Measurements from ENCODE around the gene EGR4. TPM values are rescaled to one million over a fixed set of nuclear protein-coding genes. Genes with fewer than 3 reads are reported as not detected.
A peak's percentile ranks its signal among the peaks of the same experiment; 100 is the strongest.

Gene EGR4
- total and polyA plus RNA-seq, 2 donors (not counting 1 experiment from before 2014, with no cell fraction given), result 0.30 to 2.7 TPM

GRCh38 chr2:73286134-73286655, 7.2 kb downstream of the EGR4 start:
- ATAC-seq (ENCODE audit: low read depth), result no peak
- WGBS (ENCODE audit: insufficient coverage), result 83% methylated on average over 1 of the region's 3 CpGs
- Mint-ChIP-seq H3K9me3 (ENCODE audit: insufficient read depth) (no peaks in the 10 kb centered on the region), H3K27me3 (peaks cover 15% of the 10 kb centered on the region), H3K27ac (peak overlapping the region; percentile 91), H3K4me1 (peaks cover 40% of the 10 kb centered on the region), H3K4me3 (peak overlapping the region; percentile 93)
- Histone ChIP-seq H3K36me3 (replicated peaks in 1 of 2; ENCODE audit: control extremely low read depth in 1 of 2, control insufficient read depth in 1 of 2, extremely low read depth in 1 of 2, insufficient read depth in 2 of 2, low read length in 1 of 2) (no peaks in the 10 kb centered on the region), H3K9me3 (ENCODE audit: control extremely low read depth in 1 of 3, control insufficient read depth in 2 of 3, insufficient read depth in 1 of 3, low read length in 2 of 3) (peaks cover 0 to 4% (median 0%) of the 10 kb centered on the region in 3 donors), H3K4me1 (ENCODE audit: control insufficient read depth in 2 of 2, insufficient read depth in 2 of 2, low read length in 2 of 2) (peaks cover 27 to 39% of the 10 kb centered on the region in 2 donors), H2AFZ (ENCODE audit: insufficient read depth, low read depth, low read length, poor library complexity, severe bottlenecking) (no peak overlapping the region), H3K9ac (ENCODE audit: low read length) (no peak overlapping the region), H3K27ac (ENCODE audit: low read length in 2 of 2) (no peak overlapping the region), H3K27me3 (replicated peaks in 1 of 4; ENCODE audit: control extremely low read depth in 1 of 4, control insufficient read depth in 3 of 4, insufficient read depth in 4 of 4, low read length in 3 of 4) (peaks cover 0 to 18% (median 8%) of the 10 kb centered on the region in 4 experiments), H4K20me1 (ENCODE audit: control insufficient read depth, insufficient read depth, low read length, poor library complexity, severe bottlenecking) (no peaks in the 10 kb centered on the region), H3K4me3 (ENCODE audit: control extremely low read depth in 1 of 5, extremely low read depth in 1 of 5, insufficient read depth in 1 of 5, low read depth in 2 of 5, low read length in 4 of 5) (no peak overlapping the region), H3K79me2 (ENCODE audit: control insufficient read depth, insufficient read depth, low read length) (peaks cover 6% of the 10 kb centered on the region), H3K4me2 (replicated peaks; ENCODE audit: low read depth, low read length, poor library complexity, severe bottlenecking) (no peak overlapping the region)
- CTCF ChIA-PET, result interaction anchor here (1.0 kb wide), 1 partner anchor 18 kb away, joined by 3 read pairs; no protein-coding TSS in a partner anchor
- TF ChIP-seq CTCF (IDR thresholded peaks at IDR 0.05) (no peak), EZH2 (IDR thresholded peaks at IDR 0.05; ENCODE audit: borderline replicate concordance, insufficient read depth, low read depth, low read length, poor library complexity, severe bottlenecking) (no peak)
- POLR2A ChIA-PET, result no interaction called here
- DNase-seq, result no peak
- intact Hi-C loops (cut with micrococcal nuclease), result no loop called here

- peaks cover 6% of the 10 kb centered on the region for H3K79me2 ChIP-seq (ENCODE audit: control insufficient read depth, insufficient read depth, low read length)
- H3K9ac ChIP-seq (ENCODE audit: low read length), result peak overlapping the region; percentile 80
- ChIA-PET POLR2A (interaction anchor here (0.5 to 1.8 kb wide), 5 partner anchors 8 to 1246 kb away, joined by 3 to 20 read pairs (median 3); partner anchors contain the start of genes ALMS1, CCT7, EGR4 and PRADC1), CTCF (interaction anchor here (0.6 to 1.5 kb wide), 4 partner anchors 13 to 75 kb away, joined by 3 to 6 read pairs (median 3); partner anchors contain the start of genes CCT7 and PRADC1)
- Mint-ChIP-seq H3K27me3 (peaks cover 6% of the 10 kb centered on the region), H3K4me3 (peak overlapping the region; percentile 93), H3K4me1 (peaks cover 32% of the 10 kb centered on the region), H3K9me3 (ENCODE audit: insufficient read depth) (no peaks in the 10 kb centered on the region), H3K27ac (peak overlapping the region; percentile 91)
- H3K4me3 ChIP-seq (ENCODE audit: control extremely low read depth in 1 of 5, extremely low read depth in 1 of 5, insufficient read depth in 1 of 5, low read depth in 2 of 5, low read length in 4 of 5), result peak overlapping the region; percentile 40 to 81 (median 75)
- peaks cover 0 to 11% (median under 1%) of the 10 kb centered on the region in 4 experiments for H3K27me3 ChIP-seq (replicated peaks in 1 of 4; ENCODE audit: control extremely low read depth in 1 of 4, control insufficient read depth in 3 of 4, insufficient read depth in 4 of 4, low read length in 3 of 4)
- DNase-seq, result peak; percentile 86
- peak overlapping the region; percentile 88 for H2AFZ ChIP-seq (ENCODE audit: insufficient read depth, low read depth, low read length, poor library complexity, severe bottlenecking)
- no peaks in the 10 kb centered on the region for H4K20me1 ChIP-seq (ENCODE audit: control insufficient read depth, insufficient read depth, low read length, poor library complexity, severe bottlenecking)
- no peaks in the 10 kb centered on the region for H3K9me3 ChIP-seq (ENCODE audit: control extremely low read depth in 1 of 3, control insufficient read depth in 2 of 3, insufficient read depth in 1 of 3, low read length in 2 of 3)
- H3K36me3 ChIP-seq (replicated peaks in 1 of 2; ENCODE audit: control extremely low read depth in 1 of 2, control insufficient read depth in 1 of 2, extremely low read depth in 1 of 2, insufficient read depth in 2 of 2, low read length in 1 of 2), result peaks cover 0 to 2% of the 10 kb centered on the region in 2 experiments
- TF ChIP-seq CTCF (IDR thresholded peaks at IDR 0.05) (no peak), EZH2 (IDR thresholded peaks at IDR 0.05; ENCODE audit: borderline replicate concordance, insufficient read depth, low read depth, low read length, poor library complexity, severe bottlenecking) (no peak)
- ATAC-seq (ENCODE audit: low read depth), result peak; percentile 76
- 11% methylated on average over 5 of the region's 5 CpGs for WGBS (ENCODE audit: insufficient coverage)
- H3K27ac ChIP-seq (ENCODE audit: low read length in 2 of 2), result peak overlapping the region; percentile 80 to 81
- peak overlapping the region; percentile 86 for H3K4me2 ChIP-seq (replicated peaks; ENCODE audit: low read depth, low read length, poor library complexity, severe bottlenecking)
- intact Hi-C loops (cut with micrococcal nuclease), result loop anchor here (2.0 kb wide), 3 partner anchors 16 to 214 kb away; partner anchors contain the start of genes ALMS1 and SFXN5
- H3K4me1 ChIP-seq (ENCODE audit: control insufficient read depth in 2 of 2, insufficient read depth in 2 of 2, low read length in 2 of 2), result peaks cover 21 to 34% of the 10 kb centered on the region in 2 donors
Observed at GRCh38 chr2:73285159-73285739, 8.1 kb downstream of the EGR4 start.

Measured in B cell (primary cell).